ENCODE results near the gene NCAPD2. TPM values are rescaled to one million over a fixed set of nuclear protein-coding genes. Genes with fewer than 3 reads are reported as not detected.
"Not testable (repeated sequence)": the region's sequence is repeated elsewhere in the genome, so short reads cannot be mapped to it uniquely, and the experiment has no call there.

Gene NCAPD2
- total RNA-seq, 1 donor from 2014 or later: 112 TPM

DNA sequence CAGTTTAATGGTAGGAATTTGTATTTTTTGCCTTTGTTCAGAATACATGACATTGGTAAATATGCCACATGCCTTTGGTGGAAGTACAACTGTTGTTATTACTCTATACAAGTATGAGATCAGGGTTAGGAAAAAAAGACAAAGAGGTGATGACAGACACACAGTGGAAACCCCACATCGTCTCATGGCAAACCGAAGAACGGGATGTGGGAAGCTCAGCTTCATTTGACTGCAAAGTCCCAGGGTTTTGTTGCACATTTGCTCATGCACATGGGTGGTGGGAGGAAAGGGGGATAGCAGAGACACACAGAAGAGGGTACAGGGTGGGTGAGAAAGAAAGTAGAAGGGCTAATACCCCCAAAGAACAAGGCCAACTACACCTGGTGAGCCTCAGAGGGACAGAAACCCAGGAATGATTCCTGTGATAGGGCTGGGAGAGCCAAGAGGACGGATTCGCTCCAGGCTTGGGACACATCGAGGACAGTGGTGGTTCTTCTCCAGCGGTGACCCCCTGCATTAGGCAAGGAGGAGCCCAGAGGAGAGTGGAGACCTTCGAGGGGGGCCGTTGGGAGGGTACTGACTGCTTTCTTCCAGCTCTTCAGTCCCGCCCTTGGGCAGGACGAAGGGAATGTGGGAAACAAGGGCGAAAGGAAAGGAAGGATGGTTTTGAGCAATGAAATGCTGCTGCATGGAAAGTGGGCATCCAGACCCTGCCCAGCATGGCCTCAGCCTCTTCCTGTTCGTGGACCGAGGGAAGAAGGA, 31.5 kb upstream of the NCAPD2 start:
- intact Hi-C loops (cut with micrococcal nuclease): loop anchor here (1.0 to 5.0 kb wide), 6 partner anchors 8 to 390 kb away; partner anchors contain the start of genes CD27, CDCA3, CHD4 and USP5

DNA sequence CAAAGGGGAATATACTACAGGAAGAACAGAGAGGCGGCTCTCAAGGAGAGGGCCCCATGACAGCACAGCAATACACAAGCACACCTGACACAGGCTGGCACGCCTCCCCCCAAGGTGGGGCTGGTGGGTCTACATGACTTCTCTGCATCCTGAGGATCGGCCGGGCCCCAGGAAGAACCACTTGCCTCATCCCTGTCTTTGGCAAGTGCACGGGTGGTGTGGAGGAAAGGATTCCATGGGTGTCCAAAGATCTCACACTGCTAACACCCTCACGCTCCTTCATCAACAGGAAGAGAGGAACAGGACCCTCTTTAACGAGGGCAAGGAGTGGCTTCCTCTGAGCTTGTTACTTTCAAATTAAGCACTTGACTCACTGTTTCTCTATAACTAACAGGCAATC, 30.7 kb upstream of the NCAPD2 start:
- intact Hi-C loops (cut with micrococcal nuclease): loop anchor here (2.0 to 5.0 kb wide), 3 partner anchors 36 to 389 kb away; partner anchors contain the start of genes CDCA3, CHD4 and USP5

DNA sequence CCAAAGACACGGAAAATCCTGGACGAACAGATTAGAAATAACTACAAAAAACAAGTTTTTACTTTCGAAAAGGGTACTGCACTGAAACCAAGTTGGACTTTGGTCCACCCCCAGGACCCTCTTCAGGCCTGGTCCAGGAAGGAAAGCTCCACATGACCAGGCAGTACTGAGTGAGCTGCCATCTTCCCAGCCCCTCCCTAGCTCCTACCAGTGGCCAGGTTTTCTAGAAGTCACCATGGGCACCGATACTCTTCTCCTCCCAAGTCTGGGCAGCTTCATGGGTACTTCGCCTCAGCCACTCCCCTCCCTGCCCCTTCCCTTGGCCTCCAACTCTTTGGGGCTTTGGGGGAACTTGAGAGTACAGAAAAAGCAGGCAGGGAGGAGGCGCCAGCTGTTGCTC, 30.0 kb upstream of the NCAPD2 start:
- intact Hi-C loops (cut with micrococcal nuclease): loop anchor here (2.0 to 5.0 kb wide), 3 partner anchors 37 to 388 kb away; partner anchors contain the start of genes CDCA3, CHD4 and USP5

DNA sequence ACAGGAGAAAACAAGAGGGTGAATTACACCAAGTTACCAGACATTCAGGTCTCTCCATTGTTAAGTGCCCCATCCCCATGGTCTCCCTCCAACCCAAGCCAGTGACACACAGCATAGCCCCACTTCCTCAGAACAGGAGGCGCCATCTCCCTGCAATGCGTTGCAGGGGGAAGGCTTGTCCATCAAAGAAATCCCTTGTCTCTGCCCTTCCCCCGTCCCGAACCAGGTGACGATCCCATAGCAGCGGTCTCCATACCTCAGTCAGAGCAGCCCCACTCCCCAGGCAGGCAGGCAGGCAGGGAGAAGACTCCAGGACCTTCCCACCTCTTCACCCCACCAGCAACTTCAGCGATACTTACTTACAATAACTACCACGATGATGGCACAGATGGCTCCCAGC, 29.4 kb upstream of the NCAPD2 start:
- intact Hi-C loops (cut with micrococcal nuclease): loop anchor here (5.0 kb wide), 1 partner anchor 388 kb away; the partner anchor contains the start of genes CDCA3 and USP5

DNA sequence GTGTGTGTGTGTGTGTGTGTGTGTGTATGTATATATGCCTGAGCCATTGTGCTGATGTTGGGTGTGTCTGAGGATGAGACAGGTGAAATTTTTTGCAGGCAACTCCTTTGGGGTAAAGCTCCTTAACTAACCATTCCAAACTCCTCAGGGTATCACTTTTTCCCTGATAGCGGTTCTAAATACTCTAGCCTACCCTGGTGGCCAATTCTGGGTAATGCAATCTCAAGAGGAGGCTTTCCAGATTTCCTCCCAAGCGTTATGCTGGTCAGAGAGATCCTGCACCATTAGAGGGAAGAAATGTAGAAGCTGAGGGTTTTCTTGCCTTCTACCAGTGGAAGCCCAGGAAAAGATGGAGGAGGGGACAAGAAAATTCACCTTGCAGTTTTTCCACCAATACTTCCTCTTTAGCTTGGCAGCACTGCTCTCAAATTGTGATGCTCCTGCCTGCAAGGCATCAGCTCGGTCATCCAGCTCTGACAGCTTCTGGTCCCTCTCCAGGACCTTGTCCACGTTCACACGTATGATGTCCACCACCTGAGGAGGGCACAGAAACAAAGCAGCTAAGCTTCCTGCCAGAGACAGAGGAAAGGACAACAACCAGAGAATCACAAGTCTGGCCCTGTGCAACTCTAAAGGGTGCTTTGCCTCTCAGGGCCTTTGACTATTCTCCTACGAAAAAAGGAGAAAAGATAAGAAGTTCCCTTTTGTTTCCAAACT, 28.3 kb upstream of the NCAPD2 start:
- intact Hi-C loops (cut with micrococcal nuclease): loop anchor here (1.0 kb wide), 1 partner anchor 42 kb away; no protein-coding TSS in a partner anchor

DNA sequence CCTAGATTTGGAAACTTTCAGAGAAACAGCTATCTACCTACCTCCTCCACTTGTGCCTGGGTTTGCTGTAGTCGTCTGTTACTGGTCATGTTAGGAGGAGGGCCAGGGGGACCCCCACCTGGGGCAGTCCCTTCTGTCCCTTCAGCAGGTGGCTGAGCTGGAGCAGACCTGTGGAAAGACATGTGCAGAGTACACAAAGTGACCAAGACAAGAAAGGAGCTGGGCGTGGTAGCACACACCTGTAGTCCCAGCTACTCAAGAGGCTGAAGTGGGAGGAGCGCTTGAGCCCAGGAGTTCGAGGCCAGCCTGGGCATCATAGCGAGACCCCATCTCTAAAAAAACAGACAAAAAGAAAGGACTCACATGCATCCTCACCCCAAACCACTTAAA, 27.7 kb upstream of the NCAPD2 start:
- intact Hi-C loops (cut with micrococcal nuclease): no loop called here

DNA sequence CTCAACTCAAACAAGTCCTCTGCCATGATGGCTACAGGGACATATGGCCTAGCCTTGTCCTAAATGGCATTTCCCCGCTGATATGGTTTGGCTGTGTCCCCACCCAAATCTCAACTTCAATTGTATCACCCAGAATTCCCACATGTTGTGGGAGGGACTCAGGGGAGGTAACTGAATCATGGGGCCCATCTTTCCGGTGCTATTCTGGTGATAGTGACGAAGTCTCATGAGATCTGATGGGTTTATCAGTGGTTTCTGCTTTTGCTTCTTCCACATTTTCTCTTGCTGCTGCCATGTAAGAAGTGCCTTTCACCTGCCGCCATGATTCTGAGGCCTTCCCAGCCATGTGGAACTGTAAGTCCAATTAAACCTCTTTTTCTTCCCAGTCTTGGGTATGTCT, 27.2 kb upstream of the NCAPD2 start:
- intact Hi-C loops (cut with micrococcal nuclease): not testable (repeated sequence)

DNA sequence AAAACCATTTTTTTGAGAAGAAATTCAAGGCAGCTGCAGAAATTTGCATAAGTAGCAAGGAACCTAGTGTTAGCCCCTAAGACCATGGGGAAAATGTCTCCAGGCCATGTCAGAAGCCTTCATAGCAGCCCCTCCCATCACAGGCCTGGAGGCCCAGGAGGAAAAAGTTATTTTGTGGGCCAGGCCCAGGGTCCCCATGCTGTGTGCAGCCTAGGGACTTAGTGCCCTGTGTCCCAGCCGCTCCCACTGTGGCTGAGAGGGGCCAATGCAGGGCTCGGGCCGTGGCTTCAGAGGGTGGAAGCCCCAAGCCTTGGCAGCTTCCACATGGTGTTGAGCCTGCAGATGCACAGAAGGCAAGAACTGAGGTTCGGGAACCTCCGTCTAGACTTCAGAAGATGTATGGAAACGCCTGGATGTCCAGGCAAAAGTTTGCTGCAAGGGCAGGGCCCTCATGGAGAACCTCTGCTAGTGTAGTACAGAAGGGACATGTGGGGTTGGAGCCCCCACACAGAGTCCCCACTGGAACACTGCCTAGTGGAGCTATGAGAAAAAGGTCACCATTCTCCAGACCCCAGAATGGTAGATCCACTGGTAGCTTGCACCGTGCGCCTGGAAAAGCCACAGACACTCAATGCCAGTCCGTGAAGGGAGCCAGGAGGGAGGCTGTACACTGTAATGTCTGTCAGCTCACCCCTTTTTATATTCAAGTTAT, 26.2 kb upstream of the NCAPD2 start:
- intact Hi-C loops (cut with micrococcal nuclease): not testable (repeated sequence)

DNA sequence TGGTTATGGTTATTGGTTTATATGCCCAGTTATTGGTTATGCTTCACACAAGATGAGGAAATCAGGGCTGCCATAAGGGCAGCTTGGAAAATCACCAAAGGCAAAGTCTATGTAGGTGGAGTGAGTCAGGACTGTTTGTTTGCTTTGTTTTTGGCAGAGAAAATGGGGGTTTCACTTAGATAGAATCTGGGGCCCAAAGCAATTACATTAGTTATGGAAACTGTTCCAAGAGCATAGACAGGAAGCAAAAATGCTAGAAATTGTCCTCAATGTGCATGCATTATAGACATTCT, 25.7 kb upstream of the NCAPD2 start:
- intact Hi-C loops (cut with micrococcal nuclease): no loop called here

DNA sequence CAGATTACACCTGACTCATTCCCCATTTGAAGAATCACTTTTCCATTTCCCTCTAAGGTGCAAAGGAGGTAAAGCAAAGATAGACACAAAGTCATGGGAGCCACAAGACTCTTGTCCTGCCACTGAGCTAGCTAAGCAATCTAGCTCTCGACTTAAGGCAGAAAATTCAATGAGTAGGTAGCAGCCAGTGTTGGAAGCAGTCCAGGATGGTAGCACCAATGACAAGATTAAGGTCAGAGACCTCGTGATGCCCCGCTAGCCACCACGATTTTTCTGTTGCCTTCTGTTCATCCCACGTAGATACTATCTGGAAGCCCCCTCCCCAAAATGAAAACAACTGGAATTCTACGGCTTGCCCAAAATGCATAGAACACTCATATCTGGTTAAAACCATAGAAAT, 24.8 kb upstream of the NCAPD2 start:
- intact Hi-C loops (cut with micrococcal nuclease): no loop called here

DNA sequence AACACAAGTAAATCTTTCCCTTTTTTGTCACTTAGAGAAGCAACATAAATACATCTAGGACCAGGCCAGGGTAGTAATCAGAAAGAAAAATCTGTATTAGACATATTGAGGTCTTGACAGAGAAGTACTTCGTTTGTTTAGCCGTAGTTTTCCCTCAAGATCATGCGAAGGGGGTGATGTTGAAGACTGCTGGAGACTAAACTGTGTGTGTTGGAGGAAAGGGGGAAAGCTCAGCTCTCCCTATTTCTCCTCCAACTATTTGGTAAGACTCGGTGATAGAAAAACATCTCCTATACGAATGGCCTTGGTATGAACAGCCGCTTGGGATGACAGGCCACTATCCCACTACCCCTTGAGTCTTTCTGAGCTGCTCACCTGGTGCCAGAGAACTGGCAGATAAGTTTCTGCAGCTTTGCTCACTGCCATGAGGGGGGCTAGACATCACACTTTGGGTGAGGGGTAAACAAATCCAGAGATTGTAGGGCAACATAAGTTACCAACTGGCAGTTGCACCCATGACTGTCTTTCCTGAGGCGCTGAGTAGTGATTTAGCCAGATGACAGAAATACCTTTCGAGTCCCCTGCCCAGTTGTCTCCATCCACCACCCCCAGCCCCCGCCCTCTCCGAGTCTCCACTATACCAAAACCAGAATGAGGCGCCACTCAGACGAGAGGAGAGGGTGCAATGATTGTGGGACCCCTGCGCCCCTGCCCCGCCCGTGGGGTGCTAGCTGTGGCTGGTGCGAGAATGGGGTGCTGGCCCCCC, 24.1 kb upstream of the NCAPD2 start:
- intact Hi-C loops (cut with micrococcal nuclease): loop anchor here (1.0 to 2.0 kb wide), 8 partner anchors 7 to 137 kb away; partner anchors contain the start of genes CHD4, GAPDH, IFFO1 and MRPL51

DNA sequence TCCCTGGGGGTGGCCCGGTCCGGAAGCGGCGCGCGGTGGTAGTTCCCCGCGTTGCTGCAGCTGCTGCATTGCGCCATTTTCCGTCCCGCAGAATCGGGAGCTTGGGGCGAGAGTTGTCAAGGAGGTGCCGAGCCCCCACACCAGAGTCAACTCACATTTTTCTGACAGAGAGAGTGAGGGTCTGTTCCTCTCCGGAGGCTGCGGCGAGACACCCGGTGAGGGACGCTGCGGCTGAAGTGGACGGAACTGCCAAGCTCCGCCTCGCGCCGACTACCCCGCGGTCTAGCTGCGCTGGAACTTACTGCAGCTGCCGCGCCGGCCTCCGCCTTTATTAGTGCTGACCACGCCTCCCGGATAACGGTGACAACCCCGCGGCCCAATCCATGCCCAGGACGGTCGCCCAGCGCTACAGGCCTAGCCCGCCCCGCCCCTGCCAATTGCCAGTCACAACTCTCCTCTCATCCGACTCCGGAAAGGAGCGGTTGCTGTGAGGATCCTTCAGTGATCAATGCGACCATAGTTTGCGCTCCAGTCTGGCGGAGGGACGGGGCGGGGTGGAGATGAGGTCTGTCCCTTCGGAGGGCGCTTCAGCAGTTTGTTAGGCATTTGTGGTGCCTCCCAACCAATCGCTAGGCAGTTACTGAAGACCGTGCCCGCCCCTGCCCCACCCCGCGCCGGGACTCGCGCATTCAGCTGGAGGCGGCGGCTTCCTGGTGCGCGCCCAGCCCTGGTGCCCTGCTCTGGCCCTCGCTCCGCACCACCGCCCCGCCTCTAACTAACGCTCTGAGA, 23.3 kb upstream of the NCAPD2 start, which contains the start of gene VAMP1:
TSS of gene VAMP1 (minus strand) at position 303 of the 789 bp plus-strand sequence. CDS start at position 157, 146 bp downstream.
- intact Hi-C loops (cut with micrococcal nuclease): loop anchor here (1.0 to 2.0 kb wide), 8 partner anchors 8 to 136 kb away; partner anchors contain the start of genes CHD4, GAPDH, IFFO1 and MRPL51

DNA sequence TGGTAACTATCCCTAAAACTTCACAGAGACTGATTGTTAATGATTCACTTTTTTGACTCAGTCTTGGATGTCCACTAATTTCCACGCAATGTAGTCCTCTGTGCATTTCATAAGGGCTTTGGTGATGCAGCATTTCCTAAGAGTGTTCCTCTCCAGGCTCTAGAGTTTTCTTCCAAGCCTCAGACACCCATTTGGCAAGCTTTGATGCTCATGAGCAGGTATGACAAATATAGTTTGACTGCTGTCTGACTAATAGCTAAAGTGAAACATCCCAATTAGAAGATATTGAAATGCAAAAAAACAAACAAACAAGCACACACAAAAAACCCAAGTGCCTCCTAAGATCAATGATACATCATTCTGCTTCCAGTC, 21.9 kb upstream of the NCAPD2 start:
- intact Hi-C loops (cut with micrococcal nuclease): loop anchor here (2.0 kb wide), 1 partner anchor 135 kb away; the partner anchor contains the start of gene CHD4

DNA sequence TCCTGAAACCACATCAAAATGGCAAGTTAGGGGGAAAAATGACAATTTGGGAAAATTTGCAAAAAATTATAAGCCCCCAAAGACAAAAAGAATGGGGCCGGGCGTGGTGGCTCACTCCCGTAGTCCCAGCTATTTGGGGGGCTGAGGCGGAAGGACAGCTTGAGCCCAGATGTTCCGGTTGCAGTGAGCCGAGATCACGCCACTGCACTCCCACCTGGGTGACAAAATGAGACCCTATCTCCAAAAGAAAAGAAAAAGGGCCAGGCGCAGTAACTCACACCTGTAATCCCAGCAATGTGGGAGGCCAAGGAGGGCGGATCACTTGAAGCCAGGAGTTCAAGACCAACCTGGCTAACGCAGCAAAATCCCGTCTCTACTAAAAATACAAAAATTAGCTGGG, 21.4 kb upstream of the NCAPD2 start:
- intact Hi-C loops (cut with micrococcal nuclease): no loop called here

DNA sequence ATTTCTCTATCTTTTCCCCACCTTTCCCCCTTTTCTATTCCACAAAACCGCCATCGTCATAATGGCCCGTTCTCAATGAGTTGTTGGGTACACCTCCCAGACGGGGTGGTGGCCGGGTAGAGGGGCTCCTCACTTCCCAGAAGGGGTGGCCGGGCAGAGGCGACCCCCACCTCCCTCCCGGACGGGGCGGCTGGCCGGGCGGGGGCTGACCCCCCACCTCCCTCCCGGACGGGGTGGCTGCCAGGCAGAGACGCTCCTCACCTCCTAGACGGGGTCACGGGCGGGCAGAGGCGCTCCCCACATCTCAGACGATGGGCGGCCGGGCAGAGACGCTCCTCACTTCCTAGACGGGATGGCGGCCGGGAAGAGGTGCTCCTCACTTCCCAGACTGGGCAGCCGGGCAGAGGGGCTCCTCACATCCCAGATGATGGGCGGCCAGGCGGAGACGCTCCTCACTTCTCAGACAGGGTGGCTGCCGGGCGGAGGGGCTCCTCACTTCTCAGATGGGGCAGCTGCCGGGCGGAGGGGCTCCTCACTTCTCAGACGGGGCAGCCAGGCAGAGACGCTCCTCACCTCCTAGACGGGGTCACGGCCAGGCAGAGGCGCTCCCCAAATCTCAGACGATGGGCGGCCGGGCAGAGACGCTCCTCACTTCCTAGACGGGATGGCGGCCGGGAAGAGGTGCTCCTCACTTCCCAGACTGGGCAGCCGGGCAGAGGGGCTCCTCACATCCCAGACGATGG, 18.5 kb upstream of the NCAPD2 start:
- intact Hi-C loops (cut with micrococcal nuclease): not testable (repeated sequence)

DNA sequence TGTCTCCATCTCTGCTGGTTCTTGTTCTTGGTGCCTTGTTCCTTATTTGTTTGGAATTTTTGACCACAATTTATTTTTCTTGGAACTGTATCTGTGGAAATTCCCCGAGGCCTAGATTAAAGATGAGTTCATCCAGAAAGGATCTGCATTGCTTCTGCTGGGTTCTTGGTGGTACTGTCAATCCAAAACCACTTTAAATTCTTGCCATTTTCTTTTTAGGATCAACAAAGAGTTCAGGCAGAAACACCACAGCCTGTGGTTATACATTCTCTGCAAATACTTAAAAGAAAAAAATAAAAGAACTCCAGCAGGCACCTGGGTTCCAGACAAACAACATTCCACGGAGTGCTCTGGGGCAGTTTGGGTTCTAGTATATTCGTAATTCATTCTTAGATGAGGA, 17.4 kb upstream of the NCAPD2 start:
- intact Hi-C loops (cut with micrococcal nuclease): no loop called here

DNA sequence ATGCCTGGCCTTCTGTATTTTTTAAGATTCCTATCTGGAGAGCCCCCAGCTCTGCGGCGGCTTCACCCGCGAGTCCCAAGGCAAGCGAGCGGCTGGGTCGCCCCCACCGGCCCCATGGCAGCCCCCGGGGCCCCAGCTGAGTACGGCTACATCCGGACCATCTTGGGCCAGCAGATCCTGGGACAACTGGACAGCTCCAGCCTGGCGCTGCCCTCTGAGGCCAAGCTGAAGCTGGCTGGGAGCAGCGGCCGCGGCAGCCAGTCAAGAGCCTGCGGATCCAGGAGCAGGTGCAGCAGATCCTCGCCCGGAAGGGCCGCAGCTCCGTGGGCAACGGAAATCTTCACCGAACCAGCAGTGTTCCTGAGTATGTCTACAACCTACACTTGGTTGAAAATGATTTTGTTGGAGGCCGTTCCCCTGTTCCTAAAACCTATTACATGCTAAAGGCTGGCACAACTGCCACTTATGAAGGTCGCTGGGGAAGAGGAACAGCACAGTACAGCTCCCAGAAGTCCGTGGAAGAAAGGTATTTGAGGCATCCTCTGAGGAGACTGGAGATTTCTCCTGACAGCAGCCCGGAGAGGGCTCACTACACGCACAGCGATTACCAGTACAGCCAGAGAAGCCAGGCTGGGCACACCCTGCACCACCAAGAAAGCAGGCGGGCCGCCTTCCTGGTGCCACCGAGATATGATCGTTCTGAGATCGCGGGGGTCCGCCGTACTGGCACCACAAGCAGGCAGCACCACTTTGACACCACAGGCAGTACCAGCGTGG, 16.1 kb upstream of the NCAPD2 start:
- intact Hi-C loops (cut with micrococcal nuclease): not testable (repeated sequence)

DNA sequence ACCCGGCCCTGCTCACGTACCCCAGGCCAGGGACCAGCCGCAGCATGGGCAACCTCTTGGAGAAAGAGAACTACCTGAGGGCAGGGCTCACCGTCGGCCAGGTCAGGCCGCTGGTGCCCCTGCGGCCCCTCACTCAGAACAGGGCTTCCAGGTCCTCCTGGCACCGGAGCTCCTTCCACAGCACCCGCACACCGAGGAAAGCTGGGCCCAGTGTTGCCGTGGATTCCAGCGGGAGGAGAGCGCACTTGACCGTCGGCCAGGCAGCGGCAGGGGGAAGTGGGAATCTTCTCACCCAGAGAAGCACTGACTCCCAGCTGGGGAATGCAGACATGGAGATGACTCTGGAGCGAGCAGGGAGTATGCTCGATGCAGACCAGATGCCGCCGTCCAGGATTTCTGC, 15.5 kb upstream of the NCAPD2 start:
- intact Hi-C loops (cut with micrococcal nuclease): no loop called here

DNA sequence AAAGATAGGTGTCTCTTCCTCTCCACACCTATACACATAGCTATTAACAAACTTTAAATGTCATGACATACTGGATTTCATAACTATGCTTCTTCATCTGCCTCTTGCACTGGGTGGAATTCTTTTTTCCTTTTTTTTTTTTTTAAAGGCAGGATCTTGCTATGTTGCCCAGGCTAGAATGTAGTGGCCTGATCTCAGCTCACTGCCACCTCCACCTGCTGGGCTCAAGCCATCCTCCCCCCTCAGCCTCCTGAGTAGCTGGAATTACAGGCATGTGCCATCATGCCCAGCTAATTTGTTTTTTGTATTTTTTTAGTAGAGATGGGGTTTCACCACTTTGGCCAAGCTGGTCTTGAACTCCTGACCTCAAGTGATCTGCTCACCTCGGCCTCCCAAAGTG, 5.7 kb upstream of the NCAPD2 start:
- intact Hi-C loops (cut with micrococcal nuclease): no loop called here
